22Rv1 (cell line): ENCODE measurements around the gene EFNB1.

Experiments
- CTCF ChIP-seq: fragments of 450-650 bp; IDR thresholded peaks from 2 replicates; pipeline ENCODE4 v1.5.1; 2017; ENCODE audit warnings: mild to moderate bottlenecking
- ZFX ChIP-seq: fragments of 450-650 bp; IDR thresholded peaks from 2 replicates; pipeline ENCODE4 v1.6.1; 2017; ENCODE audit warnings: antibody characterized with exemption, borderline replicate concordance

DNA sequence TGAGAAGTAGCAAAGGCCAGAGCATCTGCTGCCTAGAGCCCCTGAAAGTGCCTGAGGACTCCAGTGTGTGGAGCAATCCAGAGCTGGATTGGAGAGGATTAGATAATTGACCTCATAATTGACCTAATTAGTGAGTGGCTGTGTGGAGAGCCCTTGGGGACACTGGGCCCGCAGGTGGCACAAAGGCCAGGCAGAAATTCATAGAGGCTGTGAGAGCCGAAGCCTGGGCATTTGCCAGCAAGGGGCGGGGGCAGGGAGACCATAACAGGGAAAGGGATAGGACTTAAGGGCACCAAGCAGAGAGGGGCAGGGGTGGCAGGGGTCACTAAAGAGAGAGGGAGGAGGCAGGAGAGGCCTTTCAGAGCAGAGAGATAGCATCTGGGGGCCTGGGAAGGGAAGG is 45.3 kb downstream of the EFNB1 start:
- no peak for TF ChIP-seq CTCF
- TF ChIP-seq ZFX = no peak
